OCI-LY7 (cell line): ENCODE measurements around the gene MYO9A. TPM values are rescaled to one million over a fixed set of nuclear protein-coding genes. Genes with fewer than 3 reads are reported as not detected.
"Not testable (repeated sequence)": the region's sequence is repeated elsewhere in the genome, so short reads cannot be mapped to it uniquely, and the experiment has no call there.

ENCODE experiments used
- BruUV-seq: library from RNA; stranded (reverse); fragments of 400-500 nt; replicated peaks from 2 replicates; lab custom pipeline; 2021; lab: Mats Ljungman, UMichigan
- CTCF ChIA-PET: fragments of 300-600 bp; sonication (Branson Sonifier 250); formaldehyde crosslinking; loops from one replicate; lab custom pipeline; 2022; ENCODE audit warnings: antibody characterized with exemption; ENCODE audit not compliant: unreplicated experiment; lab: Charles Lee
- POLR2A ChIA-PET: fragments of 300-600 bp; sonication (Branson Sonifier 250); formaldehyde crosslinking; loops from one replicate; lab custom pipeline; 2022; ENCODE audit warnings: antibody characterized with exemption; lab: Charles Lee
- DNase-seq: peaks from one replicate; pipeline ENCODE4 v3.0.0-alpha.2; 2015; ENCODE audit warnings: low spot score
- H2AFZ ChIP-seq: fragments of 200-600 bp; sonication (generic), shearing (Covaris generic); 2 replicates; pipeline ENCODE4 v1.6.1; 2014; ENCODE audit warnings: mild to moderate bottlenecking, antibody characterized with exemption, low read length, moderate library complexity
- H3K27ac ChIP-seq: fragments of 200-600 bp; sonication (generic); 2 replicates; pipeline ENCODE4 v1.5.1; 2014; ENCODE audit warnings: mixed run types, low read depth, mild to moderate bottlenecking, moderate library complexity, low read length, inconsistent platforms; ENCODE audit not compliant: poor library complexity, severe bottlenecking
- H3K36me3 ChIP-seq: fragments of 200-600 bp; sonication (generic); 2 replicates; pipeline ENCODE4 v1.6.1; 2014; ENCODE audit warnings: mild to moderate bottlenecking, antibody characterized with exemption, low read length, moderate library complexity, mixed read lengths; ENCODE audit not compliant: insufficient read depth
- H3K4me1 ChIP-seq: fragments of 200-600 bp; sonication (generic); 2 replicates; pipeline ENCODE4 v1.5.1; 2014; ENCODE audit warnings: mild to moderate bottlenecking, low read length; ENCODE audit not compliant: insufficient read depth, poor library complexity, severe bottlenecking
- H3K4me2 ChIP-seq: fragments of 200-600 bp; sonication (generic); 2 replicates; pipeline ENCODE4 v1.6.1; 2014; ENCODE audit warnings: mild to moderate bottlenecking, low read length
- H3K4me3 ChIP-seq: fragments of 200-600 bp; sonication (generic); 2 replicates; pipeline ENCODE4 v1.5.1; 2014; ENCODE audit warnings: mild to moderate bottlenecking, low read depth, low read length; ENCODE audit not compliant: poor library complexity, severe bottlenecking
- H3K79me2 ChIP-seq: fragments of 200-600 bp; sonication (generic); 2 replicates; pipeline ENCODE4 v1.6.1; 2016; ENCODE audit warnings: low read depth, mild to moderate bottlenecking, low read length, moderate library complexity, mixed read lengths; ENCODE audit not compliant: insufficient read depth
- H3K9me2 ChIP-seq: fragments of 200-600 bp; sonication (generic); 2 replicates; pipeline ENCODE4 v1.6.1; 2016; ENCODE audit warnings: mild to moderate bottlenecking, low read length, mixed read lengths; ENCODE audit not compliant: insufficient read depth
- H3K9me3 ChIP-seq: fragments of 200-600 bp; sonication (generic); 2 replicates; pipeline ENCODE4 v1.6.1; 2014; ENCODE audit warnings: mild to moderate bottlenecking, mixed run types, low read length, mixed read lengths
- H4K20me1 ChIP-seq: fragments of 200-600 bp; sonication (generic); 2 replicates; pipeline ENCODE4 v1.6.1; 2014; ENCODE audit warnings: mild to moderate bottlenecking, antibody characterized with exemption, low read length, moderate library complexity, mixed read lengths; ENCODE audit not compliant: insufficient read depth
- EZH2phosphoT487 ChIP-seq: fragments of 200-600 bp; sonication (generic); IDR thresholded peaks from 2 replicates; pipeline ENCODE4 v1.6.1; 2018; ENCODE audit warnings: low read depth, borderline replicate concordance, mild to moderate bottlenecking, mixed run types, antibody characterized with exemption, low read length, moderate library complexity, mixed read lengths
- intact Hi-C: fragments of 100-400 bp; cut with micrococcal nuclease; formaldehyde crosslinking; loops from one replicate; pipeline ENCODE4 v1.10.0; 2022; ENCODE audit not compliant: unreplicated experiment
- total RNA-seq, 2 experiments: library from RNA; depleted of rRNA in 1 of 2; stranded (reverse); fragments of >200 nt in 1 of 2; shearing (Covaris generic) in 1 of 2; gene quantifications; 2 replicates each; pipeline ENCODE4 v1.2.3, GENCODE V29; 2014 to 2022
- TF ChIP-seq, protein P1 (sequence below): fragments of 200-600 bp; sonication (generic); conservative IDR thresholded peaks from 2 replicates; pipeline ENCODE4 v1.5.1; 2014; ENCODE audit warnings: mild to moderate bottlenecking, antibody characterized with exemption, low read length, moderate library complexity, mixed read lengths

Gene MYO9A
- total RNA-seq, 2 experiments from 2014 or later, result 26.4 to 125 TPM

DNA sequence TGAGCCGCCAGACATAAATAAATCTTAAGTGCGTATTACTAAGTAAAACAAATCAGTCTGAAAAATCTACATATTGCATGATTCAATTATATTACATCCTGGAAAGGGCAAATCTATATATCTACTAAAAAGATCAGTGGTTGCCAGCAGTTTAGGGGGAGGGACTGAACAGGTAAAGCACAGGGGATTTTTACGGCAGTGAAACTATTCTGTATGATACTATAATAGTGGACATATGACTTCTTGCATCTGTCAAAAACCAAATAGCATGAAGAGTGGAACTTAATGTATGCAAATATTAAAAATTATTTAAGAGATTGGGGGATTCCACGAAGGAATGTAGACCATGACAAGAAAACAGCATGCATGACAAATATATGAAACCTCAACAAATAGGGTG lies 111.6 kb downstream of the MYO9A start:
- TF ChIP-seq, protein P1, sequence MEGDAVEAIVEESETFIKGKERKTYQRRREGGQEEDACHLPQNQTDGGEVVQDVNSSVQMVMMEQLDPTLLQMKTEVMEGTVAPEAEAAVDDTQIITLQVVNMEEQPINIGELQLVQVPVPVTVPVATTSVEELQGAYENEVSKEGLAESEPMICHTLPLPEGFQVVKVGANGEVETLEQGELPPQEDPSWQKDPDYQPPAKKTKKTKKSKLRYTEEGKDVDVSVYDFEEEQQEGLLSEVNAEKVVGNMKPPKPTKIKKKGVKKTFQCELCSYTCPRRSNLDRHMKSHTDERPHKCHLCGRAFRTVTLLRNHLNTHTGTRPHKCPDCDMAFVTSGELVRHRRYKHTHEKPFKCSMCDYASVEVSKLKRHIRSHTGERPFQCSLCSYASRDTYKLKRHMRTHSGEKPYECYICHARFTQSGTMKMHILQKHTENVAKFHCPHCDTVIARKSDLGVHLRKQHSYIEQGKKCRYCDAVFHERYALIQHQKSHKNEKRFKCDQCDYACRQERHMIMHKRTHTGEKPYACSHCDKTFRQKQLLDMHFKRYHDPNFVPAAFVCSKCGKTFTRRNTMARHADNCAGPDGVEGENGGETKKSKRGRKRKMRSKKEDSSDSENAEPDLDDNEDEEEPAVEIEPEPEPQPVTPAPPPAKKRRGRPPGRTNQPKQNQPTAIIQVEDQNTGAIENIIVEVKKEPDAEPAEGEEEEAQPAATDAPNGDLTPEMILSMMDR, result no peak
- no peak for TF ChIP-seq EZH2phosphoT487
- ChIA-PET POLR2A (interaction anchor here (0.7 kb wide), 2 partner anchors 54 to 263 kb away, joined by 3 read pairs; no protein-coding TSS in a partner anchor), CTCF (no interaction called here)
- Histone ChIP-seq H3K79me2 (no peaks in the 10 kb centered on the region), H4K20me1 (no peaks in the 10 kb centered on the region), H2AFZ (no peak overlapping the region), H3K4me3 (no peak overlapping the region), H3K36me3 (peaks cover 32% of the 10 kb centered on the region), H3K9me3 (no peaks in the 10 kb centered on the region), H3K4me1 (no peaks in the 10 kb centered on the region), H3K27ac (no peak overlapping the region), H3K9me2 (no peaks in the 10 kb centered on the region), H3K4me2 (no peak overlapping the region)
- intact Hi-C loops, result no loop called here
- no TSS peak for BruUV-seq
- DNase-seq, result no peak

GRCh38 chr15:72005483-72005882 lies 112.5 kb downstream of the MYO9A start:
- Histone ChIP-seq H4K20me1 (no peaks in the 10 kb centered on the region), H3K27ac (no peak overlapping the region), H3K4me1 (no peaks in the 10 kb centered on the region), H3K79me2 (no peaks in the 10 kb centered on the region), H3K4me3 (no peak overlapping the region), H3K9me2 (no peaks in the 10 kb centered on the region), H2AFZ (no peak overlapping the region), H3K4me2 (no peak overlapping the region), H3K9me3 (no peaks in the 10 kb centered on the region), H3K36me3 (peaks cover 38% of the 10 kb centered on the region)
- DNase-seq, result no peak
- ChIA-PET POLR2A (interaction anchor here (0.7 kb wide), 1 partner anchor 262 kb away, joined by 3 read pairs; no protein-coding TSS in a partner anchor), CTCF (no interaction called here)
- TF ChIP-seq EZH2phosphoT487, result no peak
- TF ChIP-seq, protein P1, result no peak
- intact Hi-C loops, result no loop called here
- BruUV-seq, result no TSS peak

GRCh38 chr15:71999807-72000206 lies 118.1 kb downstream of the MYO9A start:
- POLR2A ChIA-PET, result interaction anchor here (0.5 kb wide), 1 partner anchor 42 kb away, joined by 4 read pairs; no protein-coding TSS in a partner anchor

DNA sequence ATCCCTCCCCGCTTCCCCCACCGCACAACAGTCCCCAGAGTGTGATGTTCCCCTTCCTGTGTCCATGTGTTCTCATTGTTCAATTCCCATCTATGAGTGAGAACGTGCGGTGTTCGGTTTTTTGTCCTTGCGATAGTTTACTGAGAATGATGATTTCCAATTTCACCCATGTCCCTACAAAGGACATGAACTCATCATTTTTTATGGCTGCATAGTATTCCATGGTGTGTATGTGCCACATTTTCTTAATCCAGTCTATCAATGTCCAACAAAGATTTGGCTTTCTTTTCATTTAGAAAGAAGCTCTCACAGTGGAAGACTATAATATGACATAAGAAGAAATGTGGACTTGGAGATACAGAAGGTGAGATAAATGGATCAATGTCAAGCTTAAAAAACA lies 119.2 kb downstream of the MYO9A start:
- H3K9me2 ChIP-seq, H4K20me1 ChIP-seq, H3K4me2 ChIP-seq, H3K27ac ChIP-seq, BruUV-seq, intact Hi-C loops, CTCF ChIA-PET, H3K4me3 ChIP-seq, H3K9me3 ChIP-seq, H3K79me2 ChIP-seq, H3K4me1 ChIP-seq, H2AFZ ChIP-seq, DNase-seq: not testable (repeated sequence)
- POLR2A ChIA-PET, result interaction anchor here (0.7 kb wide), 1 partner anchor 9 kb away, joined by 3 read pairs; no protein-coding TSS in a partner anchor
- peaks cover 28% of the 10 kb centered on the region for H3K36me3 ChIP-seq

More at GRCh38 chr15:71999807-72000206, 118.1 kb downstream of the MYO9A start:
- no peak overlapping the region for H3K4me2 ChIP-seq
- H3K79me2 ChIP-seq, result no peaks in the 10 kb centered on the region
- no peak overlapping the region for H2AFZ ChIP-seq
- CTCF ChIA-PET, result interaction anchor here (0.5 kb wide), 1 partner anchor 500 kb away, joined by 3 read pairs; no protein-coding TSS in a partner anchor
- no TSS peak for BruUV-seq
- no peaks in the 10 kb centered on the region for H3K9me2 ChIP-seq
- DNase-seq, result no peak
- no peaks in the 10 kb centered on the region for H4K20me1 ChIP-seq
- no peak for TF ChIP-seq EZH2phosphoT487
- TF ChIP-seq, protein P1, result no peak
- H3K36me3 ChIP-seq, result peaks cover 32% of the 10 kb centered on the region
- intact Hi-C loops, result no loop called here
- no peak overlapping the region for H3K4me3 ChIP-seq
- no peaks in the 10 kb centered on the region for H3K4me1 ChIP-seq
- no peaks in the 10 kb centered on the region for H3K9me3 ChIP-seq
- H3K27ac ChIP-seq, result no peak overlapping the region
